NB4 (cell line): ENCODE results near the gene STYK1.
"Not testable (repeated sequence)": the region's sequence is repeated elsewhere in the genome, so short reads cannot be mapped to it uniquely, and the experiment has no call there.

ENCODE experiments used
- DNase-seq: peaks from one replicate; pipeline ENCODE4 v3.0.0; 2010; ENCODE audit warnings: low read depth
- H3K4me3 ChIP-seq: one replicate; pipeline ENCODE4 v1.5.1; 2011; ENCODE audit warnings: mild to moderate bottlenecking, low read depth, low read length, moderate library complexity
- CTCF ChIP-seq: IDR thresholded peaks from one replicate; pipeline ENCODE4 v1.5.1; 2012; ENCODE audit warnings: low read depth, low read length
- MYC ChIP-seq: IDR thresholded peaks from 2 replicates; pipeline ENCODE4 v1.6.1; 2011; ENCODE audit warnings: low read depth, low read length
- POLR2A ChIP-seq: IDR thresholded peaks from 2 replicates; pipeline ENCODE4 v1.6.1; 2011; ENCODE audit warnings: mild to moderate bottlenecking; ENCODE audit not compliant: insufficient read length; ENCODE audit errors: extremely low read depth
- TF ChIP-seq, protein P1 (sequence below): IDR thresholded peaks from 2 replicates; pipeline ENCODE4 v1.6.1; 2011; ENCODE audit warnings: low read depth, low read length

Gene STYK1

DNA sequence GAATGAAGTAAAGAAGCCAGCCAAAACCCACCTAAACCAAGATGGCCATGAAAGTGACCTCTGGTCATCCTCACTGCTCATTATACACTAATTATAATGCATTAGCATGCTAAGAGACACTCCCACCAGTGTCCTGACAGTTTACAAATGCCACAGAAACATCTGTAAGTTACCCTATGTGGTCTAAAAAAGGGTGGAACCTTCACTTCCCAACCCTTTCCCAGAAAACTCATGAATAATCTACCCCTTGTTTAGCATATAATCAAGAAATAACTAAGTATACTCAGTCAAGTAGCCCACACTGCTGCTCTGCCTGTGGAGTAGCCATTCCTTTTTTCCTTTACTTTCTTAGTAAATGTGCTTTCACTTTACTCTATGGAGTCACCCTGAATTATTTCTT lies 19.8 kb downstream of the STYK1 start:
- no peak for TF ChIP-seq MYC
- no peak for TF ChIP-seq CTCF
- TF ChIP-seq POLR2A, result no peak
- TF ChIP-seq, protein P1, sequence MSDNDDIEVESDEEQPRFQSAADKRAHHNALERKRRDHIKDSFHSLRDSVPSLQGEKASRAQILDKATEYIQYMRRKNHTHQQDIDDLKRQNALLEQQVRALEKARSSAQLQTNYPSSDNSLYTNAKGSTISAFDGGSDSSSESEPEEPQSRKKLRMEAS, result no peak
- H3K4me3 ChIP-seq, result no peak overlapping the region
- DNase-seq, result no peak

GRCh38 chr12:10652192-10652591 lies 21.7 kb downstream of the STYK1 start:
- DNase-seq, result no peak
- no peak overlapping the region for H3K4me3 ChIP-seq
- TF ChIP-seq, protein P1, result no peak
- TF ChIP-seq MYC (no peak), POLR2A (no peak), CTCF (no peak)

DNA sequence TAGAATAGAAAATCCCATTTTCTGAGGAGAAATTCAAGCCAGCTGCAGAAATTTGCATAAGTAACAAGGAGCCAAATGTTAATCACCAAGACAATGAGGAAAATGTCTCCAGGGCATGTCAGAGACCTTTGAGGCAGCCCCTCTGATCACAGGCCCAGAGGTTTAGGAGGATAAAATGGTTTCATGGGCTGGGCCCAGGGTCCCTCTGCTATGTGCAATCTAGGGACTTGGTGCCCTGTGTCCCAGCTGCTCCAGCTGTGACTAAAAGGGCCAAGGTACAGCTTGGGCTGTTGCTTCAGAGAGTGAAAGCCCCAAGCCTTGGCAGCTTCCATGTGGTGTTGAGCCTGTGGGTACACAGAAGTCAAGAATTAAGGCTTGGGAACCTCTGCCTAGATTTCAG lies 27.3 kb downstream of the STYK1 start:
- not testable (repeated sequence) for H3K4me3 ChIP-seq, DNase-seq

DNA sequence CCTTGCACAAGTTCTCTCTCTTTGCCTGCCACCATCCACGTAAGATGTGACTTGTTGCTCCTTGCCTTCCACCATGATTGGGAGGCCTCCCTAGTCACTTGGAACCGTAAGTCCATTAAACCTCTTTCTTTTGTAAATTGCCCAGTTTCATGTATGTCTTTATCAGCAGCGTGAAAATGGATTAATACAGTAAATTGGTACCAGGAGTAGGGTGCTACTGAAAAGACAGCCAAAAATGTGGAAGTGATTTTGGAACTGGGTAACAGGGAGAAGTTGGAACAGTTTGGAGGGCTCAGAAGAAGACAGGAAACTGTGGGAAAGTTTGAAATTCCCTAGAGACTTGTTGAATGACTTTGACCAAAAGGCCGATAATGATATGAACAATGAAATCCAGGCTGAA lies 27.9 kb downstream of the STYK1 start:
- no peak for DNase-seq

GRCh38 chr12:10641735-10642500 lies 31.9 kb downstream of the STYK1 start:
- DNase-seq, result no peak
- TF ChIP-seq, protein P1, result no peak
- TF ChIP-seq CTCF (no peak), MYC (no peak)
- H3K4me3 ChIP-seq, result no peak overlapping the region

More for the DNA sequence above, 27.9 kb downstream of the STYK1 start:
- TF ChIP-seq CTCF, result no peak
- TF ChIP-seq, protein P1, result no peak
- TF ChIP-seq POLR2A, result no peak
- no peak for TF ChIP-seq MYC
- no peak overlapping the region for H3K4me3 ChIP-seq

DNA sequence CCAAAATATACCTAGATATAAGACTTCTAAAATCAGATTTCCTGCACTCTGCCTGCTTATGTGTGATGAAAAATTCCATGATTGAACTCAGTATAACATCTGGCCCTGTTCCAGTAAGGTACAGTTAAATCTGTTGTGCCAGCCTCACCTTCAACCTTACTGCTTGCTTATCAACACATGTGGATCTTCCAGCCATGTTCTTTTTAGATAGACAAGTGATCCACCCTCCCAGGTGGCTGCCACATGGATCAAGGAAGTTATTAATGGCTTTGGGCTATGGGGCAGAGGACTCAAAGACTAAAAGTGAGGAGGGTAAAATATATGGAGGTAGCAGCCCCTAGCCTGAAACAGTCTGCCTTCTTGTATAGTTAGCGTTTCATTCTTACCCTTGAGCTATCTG lies 35.1 kb downstream of the STYK1 start:
- TF ChIP-seq, protein P1, result no peak
- TF ChIP-seq POLR2A, result no peak
- TF ChIP-seq CTCF, result no peak
- TF ChIP-seq MYC, result no peak
- H3K4me3 ChIP-seq, result no peak overlapping the region
- no peak for DNase-seq
